ENCODE results near the gene TLDC2. TPM values are rescaled to one million over a fixed set of nuclear protein-coding genes. Genes with fewer than 3 reads are reported as not detected.

The TLDC2 gene
- total and polyA plus RNA-seq, 2 of the 8 experiments (the other 6 are each of a cell fraction or from before 2014, with no cell fraction given): 0.29 to 0.34 TPM

GRCh38 chr20:36876473-36876833 lies 515 bp downstream of the TLDC2 start (continued):
- TF ChIP-seq RAD21 (IDR thresholded peaks at IDR 0.05 in 1 of 2, conservative IDR thresholded peaks at IDR 0.05 in 1 of 2; ENCODE audit: low read depth in 2 of 2, low read length in 2 of 2): no peak

All from H1 (cell line).